H1 (cell line): ENCODE measurements around the gene GADL1. TPM values are rescaled to one million over a fixed set of nuclear protein-coding genes. Genes with fewer than 3 reads are reported as not detected.

Experiments
- E2F6 ChIP-seq: IDR thresholded peaks from 2 replicates; pipeline ENCODE4 v1.6.1; 2012; ENCODE audit warnings: inconsistent platforms
- SP2 ChIP-seq: IDR thresholded peaks from 2 replicates; pipeline ENCODE4 v1.6.1; 2012; ENCODE audit warnings: mild to moderate bottlenecking, low read length, inconsistent platforms
- USF2 ChIP-seq: IDR thresholded peaks from 2 replicates; pipeline ENCODE4 v1.6.1; 2011; ENCODE audit warnings: low read length, improper control_type of control experiment
- polyA plus RNA-seq, 7 experiments: library from polyadenylated mRNA; depleted of rRNA in 3 of 7; stranded (reverse) in 5 of 7; unstranded in 2 of 7; fragments of >200 nt in 5 of 7; fragments of 200-250 nt in 2 of 7; gene quantifications; 1 replicate in 5 of 7; 2 replicates in 1 of 7; 4 replicates in 1 of 7; pipeline versions ENCODE4 v1.2.1 to v1.2.3, GENCODE V29; 2011 to 2013; ENCODE audit warnings: missing spikeins in 2 of 7, mixed read lengths in 2 of 7
- total RNA-seq: library from RNA; stranded (reverse); fragmentation: NEBNext Ultra II Directional; extraction: Animal tissue kit (Norgen Biotek cat#: 25700); gene quantifications from 2 replicates; pipeline ENCODE4 v1.2.1, GENCODE V29; 2021

Gene GADL1
- total and polyA plus RNA-seq, 2 of the 8 experiments (the other 6 are each of a cell fraction or from before 2014, with no cell fraction given) = 0.03 to 0.30 TPM

- no peak for TF ChIP-seq USF2
- no peak for TF ChIP-seq SP2
- no peak for TF ChIP-seq E2F6
Observed at GRCh38 chr3:30676424-30677346, 217.8 kb downstream of the GADL1 start (continued).
